Keratinocyte (primary cell): Measurements from ENCODE around the gene BTG3. TPM values are rescaled to one million over a fixed set of nuclear protein-coding genes. Genes with fewer than 3 reads are reported as not detected.

Experiments
- DNase-seq: peaks from one replicate; pipeline ENCODE4 v3.0.0-alpha.2; 2011; ENCODE audit warnings: low read depth, missing footprints, low spot score
- FAIRE-seq: peaks from 2 replicates; lab custom pipeline; 2011; peaks lifted over from hg19 to GRCh38; lab: Jason Lieb, UNC
- H2AFZ ChIP-seq: 2 replicates; pipeline ENCODE4 v1.6.0; 2012; ENCODE audit warnings: low read length, control low read depth, inconsistent platforms; ENCODE audit not compliant: control insufficient read depth
- H3K27ac ChIP-seq: 2 replicates; pipeline ENCODE4 v1.5.1; 2011; ENCODE audit warnings: low read length; ENCODE audit not compliant: control insufficient read depth, insufficient read depth
- H3K27me3 ChIP-seq: 3 replicates; pipeline ENCODE4 v1.6.0; 2011; ENCODE audit warnings: low read length; ENCODE audit not compliant: control insufficient read depth, insufficient read depth; ENCODE audit errors: extremely low read depth
- H3K36me3 ChIP-seq, 2 experiments: 2 replicates in 1 of 2; 3 replicates in 1 of 2; pipeline ENCODE4 v1.5.1; 2011; ENCODE audit warnings: low read length in 2 of 2, mild to moderate bottlenecking in 1 of 2; ENCODE audit not compliant: control insufficient read depth in 2 of 2, insufficient read depth in 2 of 2; ENCODE audit errors: extremely low read depth in 1 of 2
- H3K4me1 ChIP-seq: 3 replicates; pipeline ENCODE4 v1.5.1; 2011; ENCODE audit warnings: low read length; ENCODE audit not compliant: control insufficient read depth, insufficient read depth; ENCODE audit errors: extremely low read depth
- H3K4me2 ChIP-seq: 3 replicates; pipeline ENCODE4 v1.6.0; 2011; ENCODE audit warnings: low read depth, low read length; ENCODE audit not compliant: control insufficient read depth, insufficient read depth; ENCODE audit errors: extremely low read depth
- H3K4me3 ChIP-seq, 3 experiments: fragments of 200-600 bp in 1 of 3; sonication (generic) in 1 of 3; 2 replicates in 2 of 3; 3 replicates in 1 of 3; pipeline ENCODE4 v1.5.1; 2011 to 2016; ENCODE audit warnings: low read length in 3 of 3, mild to moderate bottlenecking in 3 of 3, control low read depth in 2 of 3, inconsistent platforms in 1 of 3, low read depth in 1 of 3, mixed read lengths in 1 of 3, mixed run types in 1 of 3, moderate library complexity in 1 of 3; ENCODE audit not compliant: control insufficient read depth in 2 of 3, insufficient read depth in 2 of 3; ENCODE audit errors: extremely low read depth in 1 of 3
- H3K79me2 ChIP-seq: 2 replicates; pipeline ENCODE4 v1.6.0; 2012; ENCODE audit warnings: low read length; ENCODE audit not compliant: control insufficient read depth, insufficient read depth
- H3K9ac ChIP-seq: 3 replicates; pipeline ENCODE4 v1.6.0; 2011; ENCODE audit warnings: low read length; ENCODE audit not compliant: control insufficient read depth, insufficient read depth; ENCODE audit errors: extremely low read depth
- H3K9me1 ChIP-seq: 3 replicates; pipeline ENCODE4 v1.6.0; 2011; ENCODE audit warnings: low read length; ENCODE audit not compliant: control insufficient read depth, insufficient read depth; ENCODE audit errors: extremely low read depth
- H3K9me3 ChIP-seq: 2 replicates; pipeline ENCODE4 v1.5.1; 2012; ENCODE audit warnings: low read depth, low read length; ENCODE audit not compliant: control insufficient read depth
- H4K20me1 ChIP-seq: 3 replicates; pipeline ENCODE4 v1.6.0; 2011; ENCODE audit warnings: low read length; ENCODE audit not compliant: control insufficient read depth, insufficient read depth; ENCODE audit errors: extremely low read depth
- CTCF ChIP-seq, 3 experiments: IDR thresholded peaks in 1 of 3; conservative IDR thresholded peaks in 1 of 3; optimal IDR thresholded peaks in 1 of 3; 2 replicates in 2 of 3; 3 replicates in 1 of 3; pipeline versions ENCODE3 to v1.5.1; 2011; ENCODE audit warnings: low read length in 3 of 3, mild to moderate bottlenecking in 3 of 3, moderate library complexity in 2 of 3, control low read depth in 1 of 3, inconsistent platforms in 1 of 3; ENCODE audit not compliant: insufficient read depth in 2 of 3; ENCODE audit errors: extremely low read depth in 1 of 3
- EZH2 ChIP-seq: IDR thresholded peaks from one replicate; pipeline ENCODE4 v1.6.1; 2012; ENCODE audit warnings: inconsistent platforms, mild to moderate bottlenecking, low read length, moderate library complexity
- dilution Hi-C: fragments of 300-500 bp; cut with MboI; formaldehyde crosslinking; loops from one replicate; pipeline ENCODE4 v1.7.0; 2020; ENCODE audit warnings: low sequenced_read_pairs; ENCODE audit not compliant: extremely low pct_ligation_motif_present
- polyA plus RNA-seq, 5 experiments: library from polyadenylated mRNA; depleted of rRNA in 3 of 5; stranded (reverse) in 3 of 5; stranded (forward) in 1 of 5; unstranded in 1 of 5; fragments of >200 nt; gene quantifications; 1 replicate in 1 of 5; 2 replicates in 3 of 5; 3 replicates in 1 of 5; pipeline versions ENCODE4 v1.2.1 to v1.2.3, GENCODE V29; 2011 to 2012; ENCODE audit warnings: missing spikeins in 2 of 5, low read depth in 1 of 5, low replicate concordance in 1 of 5

BTG3 gene
- polyA plus RNA-seq, 1 donor (not counting 4 experiments of a cell fraction or from before 2014, with no cell fraction given), result 51.2 TPM

DNA sequence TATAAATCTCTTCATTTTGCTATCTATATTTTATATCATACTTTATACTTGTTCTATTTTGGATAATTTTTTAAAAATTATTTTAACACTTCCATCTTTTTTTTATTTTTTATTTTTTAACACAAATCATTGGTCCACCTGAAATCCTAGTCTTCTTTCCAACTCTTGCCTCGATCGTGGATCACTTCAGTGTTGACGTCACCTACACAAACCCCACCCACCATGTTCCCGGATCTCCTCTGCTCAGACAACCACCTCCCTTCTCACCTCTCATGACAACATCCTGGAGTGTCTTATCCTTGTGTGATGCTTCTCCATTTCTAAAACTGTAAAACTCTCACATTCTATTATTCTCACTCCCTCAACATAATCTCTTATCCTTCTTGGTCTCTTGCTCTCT is 34.1 kb upstream of the BTG3 start:
- no peak for FAIRE-seq
- Histone ChIP-seq H2AFZ (no peak overlapping the region), H3K9ac (no peak overlapping the region), H3K79me2 (no peaks in the 10 kb centered on the region), H3K4me3 (no peak overlapping the region), H4K20me1 (no peaks in the 10 kb centered on the region), H3K27me3 (no peaks in the 10 kb centered on the region), H3K9me1 (no peaks in the 10 kb centered on the region), H3K4me1 (no peaks in the 10 kb centered on the region), H3K36me3 (no peaks in the 10 kb centered on the region), H3K9me3 (peaks cover 2% of the 10 kb centered on the region), H3K4me2 (no peak overlapping the region), H3K27ac (no peak overlapping the region)
- DNase-seq, result no peak
- no peak for TF ChIP-seq CTCF (optimal IDR thresholded peaks at IDR 0.05 in 1 of 3, IDR thresholded peaks at IDR 0.05 in 1 of 3, conservative IDR thresholded peaks at IDR 0.05 in 1 of 3; ENCODE audit: extremely low read depth in 1 of 3, insufficient read depth in 2 of 3, low read length in 3 of 3)
- TF ChIP-seq EZH2, result no peak
- dilution Hi-C loops, result no loop called here

GRCh38 chr21:17644186-17644585 is 31.5 kb upstream of the BTG3 start:
- Histone ChIP-seq H3K9ac (no peak overlapping the region), H2AFZ (no peak overlapping the region), H3K4me3 (no peak overlapping the region), H3K9me3 (peaks cover 2% of the 10 kb centered on the region), H3K79me2 (no peaks in the 10 kb centered on the region), H4K20me1 (no peaks in the 10 kb centered on the region), H3K4me2 (no peak overlapping the region), H3K27ac (no peak overlapping the region), H3K36me3 (no peaks in the 10 kb centered on the region), H3K4me1 (no peaks in the 10 kb centered on the region), H3K27me3 (no peaks in the 10 kb centered on the region), H3K9me1 (no peaks in the 10 kb centered on the region)
- dilution Hi-C loops, result no loop called here
- TF ChIP-seq CTCF (optimal IDR thresholded peaks at IDR 0.05 in 1 of 3, IDR thresholded peaks at IDR 0.05 in 1 of 3, conservative IDR thresholded peaks at IDR 0.05 in 1 of 3; ENCODE audit: extremely low read depth in 1 of 3, insufficient read depth in 2 of 3, low read length in 3 of 3) (no peak), EZH2 (no peak)
- DNase-seq, result no peak
- FAIRE-seq, result no peak
